Stimulated activated CD8-positive, alpha-beta memory T cell treated with anti-CD3 and anti-CD28 coated beads, Interleukin-4, amount 100 ng/mL, for 24 hours (primary cell): ENCODE results near the gene C11orf54.
"Not testable (repeated sequence)": the region's sequence is repeated elsewhere in the genome, so short reads cannot be mapped to it uniquely, and the experiment has no call there.

Source experiments
- DNase-seq: peaks from one replicate; pipeline ENCODE4 v3.0.0-alpha.2; 2020; ENCODE audit warnings: low read depth

Gene C11orf54

DNA sequence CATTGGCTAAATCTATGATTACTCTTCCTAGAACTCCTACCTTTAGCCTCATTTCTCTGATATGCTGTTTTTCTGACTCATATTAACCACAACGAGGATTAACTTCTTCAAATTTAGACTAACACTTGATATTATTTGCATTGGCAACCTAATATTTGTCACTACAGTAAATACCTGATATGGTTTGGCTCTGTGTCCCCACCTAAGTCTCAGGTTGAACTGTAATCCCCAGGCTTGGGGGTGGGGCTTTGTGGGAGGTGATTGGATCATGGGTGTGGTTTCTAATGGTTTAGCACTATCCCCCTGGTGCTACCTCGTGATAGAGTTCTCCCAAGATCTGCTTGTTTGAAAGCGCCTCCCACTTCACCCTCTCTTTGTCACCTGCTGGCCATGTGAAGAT is 25.5 kb downstream of the C11orf54 start:
- no peak for DNase-seq

DNA sequence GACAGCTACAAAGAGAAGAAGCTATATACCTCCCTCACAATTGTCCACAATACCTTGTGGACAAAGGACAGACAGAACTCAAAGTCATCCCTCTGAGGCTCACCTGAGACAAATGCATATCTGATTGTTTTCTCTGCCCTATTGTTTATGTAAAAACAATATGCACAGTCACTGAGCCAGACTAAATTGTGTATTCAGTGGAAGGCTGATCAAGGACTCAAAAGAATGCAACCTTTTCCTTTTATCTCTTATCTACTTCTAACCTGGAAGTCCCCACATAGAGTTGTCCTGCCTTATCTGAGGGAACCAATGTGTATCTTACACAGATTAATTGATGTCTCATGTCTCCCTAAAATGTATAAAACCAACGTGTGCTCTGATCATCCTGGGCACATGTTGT is 28.7 kb downstream of the C11orf54 start:
- no peak for DNase-seq

DNA sequence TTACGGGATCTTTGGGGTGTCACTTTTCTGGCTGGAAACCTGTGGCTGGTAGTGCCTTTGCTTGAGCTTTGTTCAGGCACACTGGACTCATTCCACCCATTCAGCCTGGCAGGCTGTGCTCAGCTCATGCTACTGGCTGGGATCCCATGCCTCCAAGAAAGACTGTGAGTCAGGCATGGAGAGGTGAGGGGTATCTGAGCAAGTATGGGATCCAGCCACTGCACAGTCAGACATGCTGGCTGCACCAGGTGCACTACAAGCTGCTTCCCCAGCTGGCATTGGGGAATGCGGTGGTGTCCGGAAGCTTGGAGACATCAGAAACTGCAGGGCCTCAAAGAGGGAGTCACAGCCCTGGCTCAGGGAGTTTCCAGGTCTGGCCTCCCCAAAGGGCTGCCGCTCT is 30.7 kb downstream of the C11orf54 start:
- no peak for DNase-seq

- DNase-seq: no peak
Measured at GRCh38 chr11:93773045-93773477, 31.6 kb downstream of the C11orf54 start.

GRCh38 chr11:93773601-93774200 is 32.2 kb downstream of the C11orf54 start:
- DNase-seq: no peak

DNA sequence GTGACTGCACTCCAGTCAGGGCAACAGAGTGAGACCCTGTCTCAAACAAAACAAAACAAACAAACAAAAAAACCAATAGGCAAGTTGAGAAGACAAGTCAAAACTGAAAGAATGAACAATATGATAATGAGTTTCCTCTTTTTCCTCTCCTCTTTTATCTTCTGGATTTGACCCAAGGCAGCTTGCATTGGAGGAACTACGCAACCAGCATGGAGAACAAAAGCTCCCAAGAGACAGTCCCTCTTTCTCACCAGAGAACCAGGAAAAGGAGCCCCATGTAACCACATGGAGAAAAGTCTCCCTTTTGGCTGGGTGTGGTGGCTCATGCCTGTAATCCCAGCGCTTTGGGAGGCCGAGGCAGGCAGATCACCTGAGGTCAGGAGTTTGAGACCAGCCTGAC is 33.1 kb downstream of the C11orf54 start:
- DNase-seq: not testable (repeated sequence)

GRCh38 chr11:93775289-93775688 is 33.8 kb downstream of the C11orf54 start:
- no peak for DNase-seq

DNA sequence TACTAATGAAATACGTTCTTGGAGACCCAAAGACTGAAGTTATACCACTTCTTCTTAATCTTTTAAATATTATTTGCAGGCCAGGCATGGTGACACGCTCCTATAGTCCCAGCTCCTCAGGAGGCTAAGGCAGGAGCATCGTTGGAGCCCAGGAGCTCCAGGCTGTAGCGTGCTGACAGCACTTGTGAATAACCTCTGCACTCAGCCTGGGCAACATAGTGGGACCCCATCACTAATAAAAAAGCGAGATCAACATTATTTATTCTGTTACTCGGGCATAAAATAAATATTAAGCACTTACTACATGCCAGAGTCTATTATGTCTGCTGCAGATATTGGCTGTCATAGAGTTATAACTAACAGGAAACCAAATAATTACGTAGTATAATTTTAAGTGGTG is 41.9 kb downstream of the C11orf54 start:
- no peak for DNase-seq

GRCh38 chr11:93783765-93784144 is 42.3 kb downstream of the C11orf54 start:
- DNase-seq: no peak

GRCh38 chr11:93784145-93784934 is 42.9 kb downstream of the C11orf54 start, which contains the start of gene MED17:
TSS of gene MED17 (plus strand) at chr11:93784282. CDS start at chr11:93784514, 232 bp downstream.
- DNase-seq: peak; percentile 85

- no peak for DNase-seq
Measured at GRCh38 chr11:93784935-93785360, 43.5 kb downstream of the C11orf54 start.

DNA sequence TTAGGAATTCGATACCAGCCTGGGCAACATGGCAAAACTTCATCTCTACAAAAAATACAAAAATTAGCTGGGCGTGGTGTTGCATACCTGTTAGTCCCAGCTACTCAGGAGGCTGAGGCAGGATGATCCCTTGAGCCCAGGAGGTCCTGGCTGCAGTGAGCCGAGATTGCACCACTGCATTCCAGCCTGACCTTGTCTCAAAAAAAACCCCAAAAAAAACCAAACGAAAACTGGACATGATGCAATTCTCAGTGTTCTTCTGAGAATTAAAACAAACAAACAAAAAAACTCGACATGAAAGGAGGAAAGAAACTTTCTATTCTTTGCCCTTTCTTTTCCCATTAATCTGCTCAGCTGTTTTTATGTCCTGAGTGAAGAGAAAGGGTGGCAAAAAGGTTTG is 50.0 kb downstream of the C11orf54 start:
- DNase-seq: no peak

DNA sequence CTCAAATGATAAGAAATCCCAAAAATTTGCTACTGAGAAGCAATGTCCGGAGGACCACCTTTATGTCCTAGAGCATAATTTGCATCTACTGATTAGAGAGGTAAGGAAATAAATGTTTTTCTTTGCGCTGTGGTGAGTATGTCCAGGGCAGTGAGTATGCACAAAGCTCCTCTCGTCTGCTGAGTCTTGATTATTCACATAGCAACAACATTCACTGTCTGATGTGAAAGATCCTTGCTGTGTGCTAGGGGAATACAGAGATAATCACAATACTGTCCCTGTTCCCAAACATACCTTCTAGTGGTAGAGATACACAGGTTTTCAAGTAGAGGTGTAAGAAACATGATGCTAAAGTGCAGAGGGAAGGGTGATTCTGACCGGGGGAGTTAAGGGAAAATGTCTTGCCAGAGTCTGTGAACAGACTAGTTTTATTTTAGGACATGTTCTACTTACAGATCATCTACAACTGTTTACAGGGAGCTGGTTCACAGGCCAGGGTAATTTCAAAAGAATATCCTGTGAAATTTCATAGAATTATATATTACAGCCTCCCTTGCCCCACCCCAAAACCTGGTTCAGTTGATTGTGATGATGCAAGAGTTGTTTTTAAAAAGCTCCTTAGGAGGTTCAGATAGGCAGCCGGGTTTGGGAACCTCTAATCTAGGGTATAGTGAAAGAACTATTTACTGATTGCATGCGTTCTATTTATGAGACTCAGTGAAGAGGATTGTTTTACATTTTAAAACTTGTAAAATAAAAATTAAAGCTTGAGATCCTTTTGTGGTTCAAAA is 55.2 kb downstream of the C11orf54 start:
- DNase-seq: no peak

DNA sequence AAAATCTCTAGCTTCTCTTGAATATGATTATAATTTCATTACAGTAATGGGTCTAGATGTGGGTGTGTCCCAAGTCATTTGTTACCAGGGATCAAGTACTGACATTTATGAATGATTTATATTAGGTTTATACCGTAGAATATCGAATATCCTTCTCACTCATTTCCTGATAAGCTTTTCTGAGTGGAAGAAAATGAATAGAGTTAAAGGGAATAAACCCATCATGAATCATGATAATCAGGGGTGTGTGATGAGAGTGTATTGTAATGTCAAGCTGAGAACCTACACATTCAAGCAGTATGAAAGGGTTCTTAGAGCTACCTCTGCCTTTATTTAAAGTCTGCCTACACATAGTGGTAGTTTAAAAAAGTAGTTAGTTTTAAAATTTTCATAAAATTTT is 59.9 kb downstream of the C11orf54 start:
- no peak for DNase-seq

DNA sequence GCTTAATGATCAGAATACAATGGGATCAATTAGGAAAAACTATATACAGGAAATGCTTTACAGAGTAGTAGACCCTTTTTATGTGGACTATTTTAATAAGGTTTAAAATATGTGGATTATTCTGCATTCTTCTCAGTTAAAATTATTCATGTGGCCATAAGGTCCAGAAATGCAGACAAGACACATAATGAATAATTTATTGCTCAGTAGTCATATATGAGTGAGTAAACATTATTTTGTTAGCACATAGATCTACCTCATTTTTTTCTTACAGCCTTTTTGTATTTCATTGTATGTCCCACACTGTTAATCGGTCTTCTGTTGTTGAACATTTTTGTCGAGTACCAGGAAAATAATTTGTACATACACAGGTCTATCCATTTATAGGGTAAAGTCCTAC is 63.4 kb downstream of the C11orf54 start:
- DNase-seq: no peak

DNA sequence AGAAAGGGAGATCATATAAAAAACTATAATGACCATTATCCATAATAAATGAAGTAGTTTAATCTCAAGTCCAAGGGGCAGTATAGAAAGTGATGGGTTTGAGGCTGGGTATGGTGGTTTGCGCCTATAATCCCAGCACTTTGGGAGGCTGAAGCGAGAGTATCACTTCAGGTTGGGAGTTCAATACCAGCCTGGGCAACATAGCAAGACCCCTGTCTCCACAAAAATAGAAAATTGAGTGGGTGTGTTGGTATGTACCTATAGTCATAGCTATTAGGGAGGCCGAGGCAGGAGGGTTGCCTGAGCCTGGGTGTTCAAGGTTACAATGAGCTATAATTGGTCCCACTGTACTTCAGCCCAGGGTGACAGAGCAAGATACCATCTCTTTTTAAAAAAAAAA is 66.5 kb downstream of the C11orf54 start:
- DNase-seq: no peak

DNA sequence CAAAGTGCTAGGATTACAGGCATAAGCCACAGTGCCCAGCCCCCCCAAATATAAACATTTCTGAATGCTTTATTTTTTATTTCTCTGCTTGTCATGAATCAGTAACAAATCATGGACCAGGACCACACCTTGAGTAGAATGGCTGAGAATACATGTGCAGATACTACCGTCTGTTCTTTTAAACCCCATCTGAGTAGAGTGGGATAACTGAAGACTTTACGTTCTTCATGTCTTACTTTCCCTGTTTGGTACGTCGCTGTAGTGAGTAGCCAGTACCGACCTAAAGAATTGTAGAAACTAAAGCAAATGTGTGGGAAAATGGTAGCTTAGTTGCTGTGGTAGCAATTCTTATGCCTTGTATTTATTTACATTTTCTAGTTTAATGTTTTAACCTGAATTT is 72.5 kb downstream of the C11orf54 start:
- no peak for DNase-seq
